D721Med (cell line): ENCODE measurements around the gene ZBTB8B.
"Not testable (repeated sequence)": the region's sequence is repeated elsewhere in the genome, so short reads cannot be mapped to it uniquely, and the experiment has no call there.

ENCODE experiments used
- DNase-seq: peaks from one replicate; pipeline ENCODE4 v3.0.0; 2011; ENCODE audit warnings: low spot score; ENCODE audit not compliant: insufficient read length
- FAIRE-seq: peaks from 2 replicates; lab custom pipeline; 2011; peaks lifted over from hg19 to GRCh38; lab: Jason Lieb, UNC
- CTCF ChIP-seq: IDR thresholded peaks from 2 replicates; pipeline ENCODE4 v1.5.1; 2012; ENCODE audit warnings: mild to moderate bottlenecking, control low read depth; ENCODE audit not compliant: insufficient read depth; ENCODE audit errors: missing control alignments

Gene ZBTB8B

GRCh38 chr1:32464191-32464715 lies 619 bp upstream of the ZBTB8B start:
- FAIRE-seq (no peak), DNase-seq (no peak)
- no peak for TF ChIP-seq CTCF

- DNase-seq (no peak), FAIRE-seq (no peak)
- no peak for TF ChIP-seq CTCF
These were observed 684 bp downstream of the ZBTB8B start for GRCh38 chr1:32465578-32465933.

- FAIRE-seq (no peak), DNase-seq (no peak)
- no peak for TF ChIP-seq CTCF
These were observed 1.9 kb downstream of the ZBTB8B start for GRCh38 chr1:32466761-32467160.

GRCh38 chr1:32468791-32469190 lies 3.9 kb downstream of the ZBTB8B start:
- DNase-seq (no peak), FAIRE-seq (no peak)
- TF ChIP-seq CTCF = no peak

GRCh38 chr1:32470431-32470830 lies 5.6 kb downstream of the ZBTB8B start:
- FAIRE-seq (no peak), DNase-seq (no peak)
- TF ChIP-seq CTCF = no peak

- peak; percentile 21 for TF ChIP-seq CTCF
- FAIRE-seq (no peak), DNase-seq (no peak)
These were observed 6.3 kb downstream of the ZBTB8B start for GRCh38 chr1:32470991-32471694.

GRCh38 chr1:32471695-32472362 lies 7.0 kb downstream of the ZBTB8B start:
- no peak for TF ChIP-seq CTCF
- FAIRE-seq (no peak), DNase-seq (no peak)

GRCh38 chr1:32472966-32473365 lies 8.1 kb downstream of the ZBTB8B start:
- DNase-seq, FAIRE-seq: not testable (repeated sequence)
